Activated CD8-positive, alpha-beta T cell treated with anti-CD3 and anti-CD28 coated beads for 36 hours (primary cell): ENCODE measurements around the gene MEIKIN. TPM values are rescaled to one million over a fixed set of nuclear protein-coding genes. Genes with fewer than 3 reads are reported as not detected.

Experiments used
- ATAC-seq: fragments of 200-7000 bp; cut with Tn5 transposase; one replicate; pipeline ENCODE4 v1.10.0; 2021; ENCODE audit warnings: mild to moderate bottlenecking, moderate library complexity
- CTCF ChIA-PET: fragments of 350-600 bp; sonication (Branson Sonifier 250); formaldehyde crosslinking; loops from one replicate; lab custom pipeline; 2021; ENCODE audit warnings: antibody characterized with exemption; lab: Charles Lee
- POLR2A ChIA-PET: fragments of 350-600 bp; sonication (Branson Sonifier 250); formaldehyde crosslinking; loops from one replicate; lab custom pipeline; 2021; ENCODE audit warnings: antibody characterized with exemption; lab: Charles Lee
- DNase-seq: peaks from one replicate; pipeline ENCODE4 v3.0.0-alpha.2; 2020
- H3K27ac Mint-ChIP-seq: one replicate; pipeline ENCODE4 v1.8.0; 2021; ENCODE audit warnings: mild to moderate bottlenecking, mixed read lengths
- H3K27me3 Mint-ChIP-seq: one replicate; pipeline ENCODE4 v1.8.0; 2021; ENCODE audit warnings: mixed read lengths
- H3K36me3 Mint-ChIP-seq: one replicate; pipeline ENCODE4 v1.8.0; 2021; ENCODE audit warnings: low read depth, mixed read lengths
- H3K4me1 Mint-ChIP-seq: one replicate; pipeline ENCODE4 v1.8.0; 2021; ENCODE audit warnings: low read depth, mixed read lengths
- H3K4me3 Mint-ChIP-seq: one replicate; pipeline ENCODE4 v1.8.0; 2021; ENCODE audit warnings: mild to moderate bottlenecking, moderate library complexity, mixed read lengths
- H3K9me3 Mint-ChIP-seq: one replicate; pipeline ENCODE4 v1.8.0; 2021; ENCODE audit warnings: mixed read lengths
- intact Hi-C: fragments of 100-400 bp; cut with micrococcal nuclease; formaldehyde crosslinking; loops from one replicate; pipeline ENCODE4 v1.10.0; 2022
- total RNA-seq, 2 experiments: library from RNA; stranded (reverse); gene quantifications; one replicate each; pipeline ENCODE4 v1.2.3, GENCODE V29; 2021
- TF ChIP-seq, protein P1 (sequence below): fragments of 200-600 bp; IDR thresholded peaks from one replicate; pipeline ENCODE4 v1.8.0; 2022; ENCODE audit warnings: antibody characterized with exemption, mild to moderate bottlenecking

The MEIKIN gene
- total RNA-seq, 2 experiments from 2014 or later: not detected

DNA sequence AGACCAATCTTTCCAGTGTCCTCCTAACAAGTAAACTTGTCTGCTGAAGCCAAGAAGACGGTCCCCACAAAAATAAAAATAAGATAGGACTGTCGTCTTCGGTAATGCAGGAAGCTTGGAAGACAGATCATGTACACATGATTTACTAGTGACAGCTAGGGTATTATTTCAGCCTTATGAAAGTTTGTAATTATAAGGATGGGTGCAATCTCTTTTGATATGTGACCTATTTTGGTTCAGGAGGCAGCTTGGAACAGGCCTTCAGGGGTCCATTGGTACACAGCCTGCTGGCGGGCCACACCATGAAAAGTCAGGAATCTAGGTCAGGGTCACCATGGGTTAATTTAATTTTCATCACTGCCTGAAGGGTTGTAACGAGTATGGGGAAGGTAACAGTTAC lies 13.7 kb upstream of the MEIKIN start:
- CTCF ChIA-PET: no interaction called here

DNA sequence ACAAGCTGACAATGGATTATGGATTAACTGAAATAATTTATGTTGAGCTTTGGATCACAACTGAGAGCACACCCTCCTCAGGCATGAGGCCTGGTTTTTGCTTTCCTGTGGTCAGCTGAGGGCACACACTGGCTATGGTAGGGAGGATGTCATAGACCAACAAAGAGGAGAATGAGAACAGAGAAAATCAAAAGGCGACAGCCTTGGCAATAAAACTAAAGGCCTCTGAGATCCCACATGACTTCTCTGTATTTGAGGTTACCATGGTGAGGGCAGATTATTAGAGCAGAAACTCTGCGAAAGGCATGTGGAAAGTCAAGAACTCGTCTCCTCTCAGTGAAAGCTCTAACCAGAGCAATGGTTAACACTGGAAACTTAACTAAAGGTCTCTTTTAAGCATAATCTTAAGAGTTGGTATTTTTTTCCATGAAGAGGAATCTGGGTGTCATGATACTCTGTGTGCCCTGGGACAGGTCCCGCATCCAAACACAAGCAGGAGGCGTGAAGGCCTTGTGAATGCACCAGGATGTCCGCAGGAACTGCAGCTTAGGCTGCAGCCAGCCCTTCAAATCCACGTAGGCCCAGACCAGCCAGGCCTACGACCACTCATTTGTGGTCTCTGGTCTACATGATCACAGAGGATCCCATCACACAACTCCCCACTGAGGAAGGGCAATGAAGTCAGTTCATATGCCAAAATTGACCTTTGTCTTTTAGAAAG lies 12.4 kb upstream of the MEIKIN start:
- no peak for DNase-seq
- no peak overlapping the region for H3K4me3 Mint-ChIP-seq
- no peak for ATAC-seq
- intact Hi-C loops: no loop called here
- TF ChIP-seq, protein P1, sequence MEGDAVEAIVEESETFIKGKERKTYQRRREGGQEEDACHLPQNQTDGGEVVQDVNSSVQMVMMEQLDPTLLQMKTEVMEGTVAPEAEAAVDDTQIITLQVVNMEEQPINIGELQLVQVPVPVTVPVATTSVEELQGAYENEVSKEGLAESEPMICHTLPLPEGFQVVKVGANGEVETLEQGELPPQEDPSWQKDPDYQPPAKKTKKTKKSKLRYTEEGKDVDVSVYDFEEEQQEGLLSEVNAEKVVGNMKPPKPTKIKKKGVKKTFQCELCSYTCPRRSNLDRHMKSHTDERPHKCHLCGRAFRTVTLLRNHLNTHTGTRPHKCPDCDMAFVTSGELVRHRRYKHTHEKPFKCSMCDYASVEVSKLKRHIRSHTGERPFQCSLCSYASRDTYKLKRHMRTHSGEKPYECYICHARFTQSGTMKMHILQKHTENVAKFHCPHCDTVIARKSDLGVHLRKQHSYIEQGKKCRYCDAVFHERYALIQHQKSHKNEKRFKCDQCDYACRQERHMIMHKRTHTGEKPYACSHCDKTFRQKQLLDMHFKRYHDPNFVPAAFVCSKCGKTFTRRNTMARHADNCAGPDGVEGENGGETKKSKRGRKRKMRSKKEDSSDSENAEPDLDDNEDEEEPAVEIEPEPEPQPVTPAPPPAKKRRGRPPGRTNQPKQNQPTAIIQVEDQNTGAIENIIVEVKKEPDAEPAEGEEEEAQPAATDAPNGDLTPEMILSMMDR: no peak
- H3K27me3 Mint-ChIP-seq: no peaks in the 10 kb centered on the region
- peak overlapping the region; percentile 4 for H3K27ac Mint-ChIP-seq
- CTCF ChIA-PET: interaction anchor here (1.2 kb wide), 1 partner anchor 50 kb away, joined by 3 read pairs; no protein-coding TSS in a partner anchor
- POLR2A ChIA-PET: no interaction called here
- peaks cover 19% of the 10 kb centered on the region for H3K4me1 Mint-ChIP-seq
- H3K9me3 Mint-ChIP-seq: no peaks in the 10 kb centered on the region
- H3K36me3 Mint-ChIP-seq: peaks cover 9% of the 10 kb centered on the region

More for the DNA sequence above, 13.7 kb upstream of the MEIKIN start:
- DNase-seq (no peak), ATAC-seq (no peak)
- Mint-ChIP-seq H3K9me3 (no peaks in the 10 kb centered on the region), H3K36me3 (peaks cover 9% of the 10 kb centered on the region), H3K27me3 (no peaks in the 10 kb centered on the region), H3K4me3 (no peak overlapping the region), H3K4me1 (peaks cover 17% of the 10 kb centered on the region), H3K27ac (no peak overlapping the region)
- TF ChIP-seq, protein P1: no peak
- intact Hi-C loops: no loop called here
- POLR2A ChIA-PET: no interaction called here

GRCh38 chr5:131953969-131954368 lies 8.5 kb upstream of the MEIKIN start:
- DNase-seq: no peak
- Mint-ChIP-seq H3K9me3 (no peaks in the 10 kb centered on the region), H3K27ac (no peak overlapping the region), H3K4me1 (peaks cover 11% of the 10 kb centered on the region), H3K27me3 (no peaks in the 10 kb centered on the region), H3K4me3 (no peak overlapping the region), H3K36me3 (peaks cover 6% of the 10 kb centered on the region)
- intact Hi-C loops: no loop called here
- TF ChIP-seq, protein P1: no peak
- ChIA-PET POLR2A (interaction anchor here (1.6 kb wide), 1 partner anchor 105 kb away, joined by 4 read pairs; no protein-coding TSS in a partner anchor), CTCF (interaction anchor here (1.3 to 2.1 kb wide), 2 partner anchors 54 to 109 kb away, joined by 3 to 9 read pairs; no protein-coding TSS in a partner anchor)
- ATAC-seq: no peak

DNA sequence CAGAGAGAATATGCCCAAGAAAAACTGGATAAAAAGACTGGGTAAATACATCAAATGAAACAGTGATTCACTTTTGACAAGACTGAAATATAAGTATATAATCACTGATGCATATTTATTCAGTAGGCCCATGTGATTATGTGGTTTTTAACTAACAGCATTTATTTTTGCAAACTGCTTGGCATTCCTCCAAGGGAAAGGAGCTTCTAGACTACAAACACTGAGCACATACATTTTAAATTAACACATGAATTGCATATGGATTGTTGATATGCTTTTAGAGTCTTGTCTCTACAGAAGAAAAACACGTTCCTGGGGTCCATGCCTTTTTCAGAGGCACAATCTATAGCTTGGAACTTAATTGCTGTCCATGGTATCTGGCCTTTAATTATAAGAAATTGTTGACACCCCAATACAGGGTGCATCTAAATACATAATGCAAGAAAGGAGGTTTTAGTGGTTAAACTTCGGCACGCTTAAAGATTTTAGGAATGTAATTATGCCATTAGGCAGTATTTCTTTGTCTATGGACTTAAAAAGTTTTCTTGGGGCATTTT lies 6.9 kb upstream of the MEIKIN start:
- H3K4me1 Mint-ChIP-seq: peaks cover 4% of the 10 kb centered on the region
- DNase-seq: no peak
- CTCF ChIA-PET: no interaction called here
- TF ChIP-seq, protein P1: no peak
- H3K27me3 Mint-ChIP-seq: no peaks in the 10 kb centered on the region
- no peaks in the 10 kb centered on the region for H3K36me3 Mint-ChIP-seq
- POLR2A ChIA-PET: interaction anchor here (1.6 kb wide), 1 partner anchor 106 kb away, joined by 4 read pairs; no protein-coding TSS in a partner anchor
- no peak overlapping the region for H3K27ac Mint-ChIP-seq
- intact Hi-C loops: no loop called here
- H3K9me3 Mint-ChIP-seq: no peaks in the 10 kb centered on the region
- ATAC-seq: no peak
- no peak overlapping the region for H3K4me3 Mint-ChIP-seq

GRCh38 chr5:131950706-131951105 lies 5.2 kb upstream of the MEIKIN start:
- no peaks in the 10 kb centered on the region for H3K27me3 Mint-ChIP-seq
- H3K4me3 Mint-ChIP-seq: no peak overlapping the region
- H3K9me3 Mint-ChIP-seq: no peaks in the 10 kb centered on the region
- H3K4me1 Mint-ChIP-seq: peaks cover 3% of the 10 kb centered on the region
- TF ChIP-seq, protein P1: no peak
- no peaks in the 10 kb centered on the region for H3K36me3 Mint-ChIP-seq
- intact Hi-C loops: no loop called here
- H3K27ac Mint-ChIP-seq: no peak overlapping the region
- CTCF ChIA-PET: no interaction called here
- DNase-seq (no peak), ATAC-seq (no peak)
- POLR2A ChIA-PET: no interaction called here
